Measurements from ENCODE around the gene SORCS1. TPM values are rescaled to one million over a fixed set of nuclear protein-coding genes. Genes with fewer than 3 reads are reported as not detected.

The SORCS1 gene
- total RNA-seq, 1 experiment from 2014 or later = 1.7 TPM

GRCh38 chr10:107139237-107139636 lies 25.3 kb downstream of the SORCS1 start:
- H3T11ph ChIP-seq (ENCODE audit: low read length) = no peak overlapping the region
- H3K4me1 ChIP-seq (ENCODE audit: insufficient read depth, low read length) = no peaks in the 10 kb centered on the region

More at GRCh38 chr10:107139237-107139636, 25.3 kb downstream of the SORCS1 start:
- Histone ChIP-seq H3K23me2 (ENCODE audit: insufficient read length, low read depth, low read length, poor library complexity, severe bottlenecking) (no peaks in the 10 kb centered on the region), H2BK5ac (ENCODE audit: insufficient read length, low read length) (no peak overlapping the region), H3K79me2 (ENCODE audit: insufficient read depth, low read length) (no peaks in the 10 kb centered on the region), H3K27ac (ENCODE audit: insufficient read length, low read depth, low read length) (no peak overlapping the region), H2BK20ac (ENCODE audit: low read depth, low read length, poor library complexity, severe bottlenecking) (no peak overlapping the region), H3K4me2 (ENCODE audit: insufficient read depth, insufficient read length, low read length) (no peak overlapping the region), H2BK120ac (ENCODE audit: low read depth, low read length, poor library complexity, severe bottlenecking) (no peak overlapping the region), H3K9me3 (ENCODE audit: control insufficient read depth, low read depth, low read length) (no peaks in the 10 kb centered on the region), H3K56ac (ENCODE audit: insufficient read length, low read depth, low read length) (no peak overlapping the region), H3K14ac (ENCODE audit: insufficient read depth, low read length) (no peak overlapping the region), H2AFZ (ENCODE audit: low read length) (no peak overlapping the region), H4K5ac (ENCODE audit: insufficient read length, low read depth, low read length) (no peak overlapping the region), H3K27me3 (ENCODE audit: insufficient read depth, low read length) (no peaks in the 10 kb centered on the region), H2BK15ac (ENCODE audit: low read depth, low read length) (no peak overlapping the region), H4K8ac (replicated peaks; ENCODE audit: insufficient read length, low read depth, low read length) (no peak overlapping the region), H3K79me1 (ENCODE audit: insufficient read depth, low read depth, low read length, poor library complexity, severe bottlenecking) (no peaks in the 10 kb centered on the region), H2BK12ac (ENCODE audit: insufficient read length, low read depth, low read length) (no peak overlapping the region), H3K23ac (ENCODE audit: insufficient read length, low read depth, low read length) (no peak overlapping the region), H4K20me1 (ENCODE audit: control insufficient read depth, insufficient read depth, insufficient read length) (no peaks in the 10 kb centered on the region), H3K9ac (ENCODE audit: extremely low read depth, insufficient read length, low read length) (no peak overlapping the region), H3K4ac (ENCODE audit: low read depth, low read length) (no peak overlapping the region), H4K91ac (ENCODE audit: insufficient read length, low read depth, low read length) (no peak overlapping the region), H3K18ac (ENCODE audit: insufficient read length, low read depth, low read length) (no peak overlapping the region), H2AK5ac (ENCODE audit: insufficient read length, low read length) (no peak overlapping the region)
- no peak overlapping the region for H3K27ac Mint-ChIP-seq
- no peak overlapping the region for H3K4me3 Mint-ChIP-seq
- no peaks in the 10 kb centered on the region; the same call in 1 of the 2 replicates for H3K27me3 Mint-ChIP-seq (ENCODE audit: low read depth)
- H3K36me3 Mint-ChIP-seq (ENCODE audit: insufficient read depth in 1 of 3, low read depth in 3 of 3) = no peaks in the 10 kb centered on the region
- TF ChIP-seq CTCF (conservative IDR thresholded peaks at IDR 0.05) = no peak; the same call in 2 of the 3 replicates
- H3K4me1 Mint-ChIP-seq = peaks cover 6 to 7% of the 10 kb centered on the region in 2 experiments; a peak in 3 of 4 replicates
- H3K9me3 Mint-ChIP-seq = no peaks in the 10 kb centered on the region
- DNase-seq = no peak

All from H9 (cell line).